Peyer's patch (tissue), 4 donors: ENCODE data around the gene ZNF304. TPM values are rescaled to one million over a fixed set of nuclear protein-coding genes. Genes with fewer than 3 reads are reported as not detected.

Experiments used
- DNase-seq, 3 donors: peaks; one replicate each; pipeline ENCODE4 v3.0.0-alpha.2; 2017 to 2019
- H3K27ac ChIP-seq, 4 donors: fragments of 200-600 bp; sonication (generic); one replicate each; pipeline ENCODE4 v1.5.1; 2016 to 2019
- H3K27me3 ChIP-seq, 2 donors: fragments of 200-600 bp; sonication (generic); one replicate each; pipeline ENCODE4 v1.5.1; 2019
- H3K36me3 ChIP-seq, 3 donors: fragments of 200-600 bp; sonication (generic); one replicate each; pipeline ENCODE4 v1.5.1; 2016 to 2019
- H3K4me1 ChIP-seq, 4 donors: fragments of 200-600 bp; sonication (generic); one replicate each; pipeline ENCODE4 v1.5.1; 2016 to 2019
- H3K4me3 ChIP-seq, 4 donors: fragments of 200-600 bp; sonication (generic); 1 replicate in 3 of 4; 2 replicates in 1 of 4; pipeline ENCODE4 v1.5.1; 2016 to 2019; ENCODE audit warnings: mild to moderate bottlenecking in 1 of 4
- H3K9me3 ChIP-seq, 4 donors: fragments of 200-600 bp; sonication (generic); one replicate each; pipeline ENCODE4 v1.5.1; 2016 to 2019; ENCODE audit warnings: mild to moderate bottlenecking in 1 of 4
- POLR2A ChIP-seq, 2 donors: fragments of 450-650 bp; IDR thresholded peaks; one replicate each; pipeline ENCODE4 v1.5.1; 2017; ENCODE audit warnings: antibody characterized with exemption in 2 of 2, mild to moderate bottlenecking in 2 of 2, moderate library complexity in 2 of 2
- total RNA-seq, 4 donors: library from RNA; depleted of rRNA; stranded (reverse); fragments of >200 nt; gene quantifications; one replicate each; pipeline ENCODE4 v1.1.0, GENCODE V29; 2016
- TF ChIP-seq, protein P1 (sequence below), 6 experiments: fragments of 450-650 bp in 4 of 6; fragments of 200-600 bp in 2 of 6; sonication (generic) in 1 of 6; IDR thresholded peaks; one replicate each; pipeline ENCODE4 v1.5.1; 2017 to 2019; ENCODE audit warnings: antibody characterized with exemption in 6 of 6, mild to moderate bottlenecking in 3 of 6, moderate library complexity in 1 of 6

The ZNF304 gene
- total RNA-seq, 4 donors from 2014 or later = 2.1 to 10.7 (median 3.7) TPM

DNA sequence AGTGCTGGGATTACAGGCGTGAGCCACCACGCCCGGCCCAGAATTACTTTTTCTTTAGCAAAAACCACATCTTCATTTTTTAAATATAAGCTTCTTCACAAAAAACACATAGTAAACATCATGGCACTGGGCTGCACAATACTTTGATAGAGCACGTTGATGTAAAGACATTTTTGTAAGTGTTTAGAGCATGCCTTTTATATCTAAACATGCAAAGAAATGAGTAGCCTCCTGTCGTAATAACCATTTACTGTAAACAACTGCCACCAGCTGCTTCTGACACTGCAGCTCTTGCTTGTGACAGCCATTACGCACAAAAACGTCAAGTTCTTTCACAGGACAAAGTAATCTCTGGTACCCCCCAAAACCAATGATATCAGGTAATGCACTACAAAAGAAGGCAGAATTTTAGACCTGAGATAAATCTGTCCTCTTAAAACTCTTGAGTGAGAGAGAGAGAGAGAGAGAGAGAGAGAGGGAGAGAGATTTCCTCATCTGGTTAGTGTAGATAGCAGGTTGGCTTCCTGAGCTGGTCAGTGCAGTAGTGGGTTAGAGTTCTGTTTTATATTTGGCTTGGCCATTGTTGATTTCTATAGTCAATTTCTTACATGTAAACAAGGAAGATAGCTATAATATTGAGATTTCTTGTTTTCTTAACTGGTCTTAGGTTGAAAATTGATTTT is 31.9 kb downstream of the ZNF304 start:
- no peak overlapping the region for H3K27ac ChIP-seq
- no peaks in the 10 kb centered on the region for H3K4me1 ChIP-seq
- no peak for DNase-seq
- no peak overlapping the region for H3K4me3 ChIP-seq
- peaks cover 0 to 4% (median 0%) of the 10 kb centered on the region in 3 donors for H3K36me3 ChIP-seq
- H3K9me3 ChIP-seq = peaks cover 0 to 14% (median 6%) of the 10 kb centered on the region in 4 donors
- no peak for TF ChIP-seq POLR2A (IDR thresholded peaks at IDR 0.05)
- TF ChIP-seq, protein P1, sequence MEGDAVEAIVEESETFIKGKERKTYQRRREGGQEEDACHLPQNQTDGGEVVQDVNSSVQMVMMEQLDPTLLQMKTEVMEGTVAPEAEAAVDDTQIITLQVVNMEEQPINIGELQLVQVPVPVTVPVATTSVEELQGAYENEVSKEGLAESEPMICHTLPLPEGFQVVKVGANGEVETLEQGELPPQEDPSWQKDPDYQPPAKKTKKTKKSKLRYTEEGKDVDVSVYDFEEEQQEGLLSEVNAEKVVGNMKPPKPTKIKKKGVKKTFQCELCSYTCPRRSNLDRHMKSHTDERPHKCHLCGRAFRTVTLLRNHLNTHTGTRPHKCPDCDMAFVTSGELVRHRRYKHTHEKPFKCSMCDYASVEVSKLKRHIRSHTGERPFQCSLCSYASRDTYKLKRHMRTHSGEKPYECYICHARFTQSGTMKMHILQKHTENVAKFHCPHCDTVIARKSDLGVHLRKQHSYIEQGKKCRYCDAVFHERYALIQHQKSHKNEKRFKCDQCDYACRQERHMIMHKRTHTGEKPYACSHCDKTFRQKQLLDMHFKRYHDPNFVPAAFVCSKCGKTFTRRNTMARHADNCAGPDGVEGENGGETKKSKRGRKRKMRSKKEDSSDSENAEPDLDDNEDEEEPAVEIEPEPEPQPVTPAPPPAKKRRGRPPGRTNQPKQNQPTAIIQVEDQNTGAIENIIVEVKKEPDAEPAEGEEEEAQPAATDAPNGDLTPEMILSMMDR (IDR thresholded peaks at IDR 0.05) = no peak
- no peaks in the 10 kb centered on the region for H3K27me3 ChIP-seq

DNA sequence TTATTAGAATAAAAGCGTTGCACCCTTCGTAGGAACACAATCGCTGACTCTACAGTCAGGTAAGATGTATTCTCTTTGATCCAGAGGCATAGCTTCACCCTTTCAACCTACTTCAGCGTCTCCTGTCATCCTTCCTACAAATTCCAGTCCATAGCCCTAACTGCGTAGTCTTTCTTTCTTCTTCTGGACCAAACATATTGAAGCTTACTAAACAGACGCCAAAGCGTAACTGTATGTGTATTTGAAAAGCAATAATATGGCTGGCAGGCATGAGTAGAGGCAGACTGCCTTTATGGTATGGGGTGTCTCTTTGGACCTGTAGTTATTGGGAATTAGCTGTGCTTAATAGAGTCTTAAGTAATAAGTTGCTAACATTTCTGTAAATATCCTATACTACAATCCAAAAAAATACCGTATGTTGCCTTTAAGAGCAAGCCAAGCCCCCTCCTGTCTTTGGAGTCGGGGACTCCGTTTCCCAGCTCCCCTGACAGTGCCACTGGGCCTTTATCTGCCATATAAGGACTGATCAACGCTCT is 38.2 kb downstream of the ZNF304 start:
- Histone ChIP-seq H3K27ac (peak overlapping the region; percentile 77 to 84 (median 82)), H3K36me3 (peaks cover 0 to 13% (median 0%) of the 10 kb centered on the region in 3 donors), H3K4me1 (peaks cover 0 to 8% (median 3%) of the 10 kb centered on the region in 4 donors), H3K9me3 (peaks cover 0 to 4% (median 0%) of the 10 kb centered on the region in 4 donors), H3K4me3 (peak overlapping the region; percentile 62 to 75 (median 69)), H3K27me3 (no peaks in the 10 kb centered on the region)
- TF ChIP-seq, protein P1 (IDR thresholded peaks at IDR 0.05) = no peak
- no peak for TF ChIP-seq POLR2A (IDR thresholded peaks at IDR 0.05)
- DNase-seq = no peak

DNA sequence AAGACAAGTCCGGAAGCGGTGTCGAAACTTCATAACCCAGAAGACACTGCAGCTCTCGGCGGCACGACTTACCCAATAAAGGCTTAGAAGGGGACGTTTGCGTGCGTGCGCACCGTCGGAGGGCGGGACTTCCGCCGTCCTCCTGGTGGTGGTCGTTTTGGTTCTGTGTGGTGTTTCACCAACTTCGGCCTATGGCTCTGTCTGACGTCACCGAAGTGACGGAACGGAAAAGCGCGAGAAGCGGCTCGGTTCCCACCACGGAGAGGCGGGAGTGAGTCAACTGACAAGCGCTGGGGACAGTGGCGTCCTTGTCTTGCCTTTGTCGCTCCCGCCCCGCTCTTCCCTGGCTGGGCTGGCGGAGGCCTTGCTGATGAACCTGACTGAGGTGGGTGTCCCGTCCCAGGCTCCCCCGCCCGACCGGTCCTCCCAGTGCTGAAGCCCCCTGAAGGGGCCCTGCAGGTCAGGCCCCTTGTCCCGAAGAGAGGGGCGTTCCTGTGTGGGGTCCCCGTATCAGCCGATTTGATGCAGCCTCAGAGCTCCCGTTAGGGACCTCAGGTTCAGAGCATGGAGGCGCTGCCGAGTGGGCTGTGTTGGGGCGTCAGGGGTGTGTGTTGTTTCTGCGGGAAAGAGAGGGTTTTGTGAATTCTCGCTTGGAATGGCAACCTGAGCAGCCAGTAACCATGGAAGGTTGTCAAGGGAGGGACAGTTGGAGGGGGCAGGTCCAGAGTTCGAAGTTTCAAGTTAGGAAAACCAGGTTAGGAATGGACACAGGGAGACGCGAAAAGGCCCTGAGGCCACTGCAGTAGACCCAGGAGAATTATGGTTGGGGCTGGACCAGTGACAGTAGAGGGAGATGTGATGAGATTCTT is 38.9 kb downstream of the ZNF304 start, which contains the start of gene ZNF548:
Gene ZNF548 (plus strand): TSS at position 125 of the 869 bp plus-strand sequence. CDS start 246 bp downstream, at position 371.
- H3K27ac ChIP-seq = peak within 1 kb of the TSS; percentile 77 to 84 (median 82)
- TF ChIP-seq, protein P1 (IDR thresholded peaks at IDR 0.05) = peak in 4 of 6 experiments; percentile 5 to 48 (median 44)
- peak; percentile 5 to 12 for TF ChIP-seq POLR2A (IDR thresholded peaks at IDR 0.05)
- peaks cover 0 to 4% (median 0%) of the 10 kb centered on the region in 4 donors for H3K9me3 ChIP-seq
- H3K4me3 ChIP-seq = peak within 1 kb of the TSS; percentile 62 to 75 (median 69)
- peak; percentile 93 to 98 (median 96) for DNase-seq
- H3K36me3 ChIP-seq = peaks cover 0 to 19% (median 0%) of the 10 kb centered on the region in 3 donors
- peaks cover 0 to 8% (median 3%) of the 10 kb centered on the region in 4 donors for H3K4me1 ChIP-seq
- H3K27me3 ChIP-seq = no peaks in the 10 kb centered on the region

DNA sequence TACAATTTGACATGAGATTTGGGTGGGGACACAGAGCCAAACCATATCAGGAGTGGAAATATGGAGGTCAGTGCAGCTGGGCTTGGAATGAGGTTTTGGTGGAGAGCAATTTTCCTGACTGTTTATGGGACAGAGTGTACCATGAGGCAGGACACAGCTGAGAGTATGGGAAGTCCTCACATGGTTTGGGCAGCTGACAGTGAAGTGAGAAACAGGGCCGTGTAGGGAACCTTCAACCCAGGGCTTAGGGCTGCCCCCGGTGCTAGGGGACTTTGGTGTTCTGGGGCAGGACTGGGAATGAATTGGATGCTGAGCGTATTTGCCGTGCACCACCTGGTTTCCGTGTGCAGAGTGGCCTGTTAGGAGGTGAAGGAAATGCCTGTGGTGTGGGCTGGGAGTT is 44.6 kb downstream of the ZNF304 start:
- peaks cover 0 to 35% (median 0%) of the 10 kb centered on the region in 4 donors for H3K9me3 ChIP-seq
- no peak overlapping the region for H3K27ac ChIP-seq
- DNase-seq = no peak
- H3K36me3 ChIP-seq = peaks cover 0 to 66% (median 0%) of the 10 kb centered on the region in 3 donors
- H3K4me3 ChIP-seq = no peak overlapping the region
- no peak for TF ChIP-seq POLR2A (IDR thresholded peaks at IDR 0.05)
- TF ChIP-seq, protein P1 (IDR thresholded peaks at IDR 0.05) = no peak
- peaks cover 0 to under 1% (median under 1%) of the 10 kb centered on the region in 4 donors for H3K4me1 ChIP-seq
- H3K27me3 ChIP-seq = no peaks in the 10 kb centered on the region

DNA sequence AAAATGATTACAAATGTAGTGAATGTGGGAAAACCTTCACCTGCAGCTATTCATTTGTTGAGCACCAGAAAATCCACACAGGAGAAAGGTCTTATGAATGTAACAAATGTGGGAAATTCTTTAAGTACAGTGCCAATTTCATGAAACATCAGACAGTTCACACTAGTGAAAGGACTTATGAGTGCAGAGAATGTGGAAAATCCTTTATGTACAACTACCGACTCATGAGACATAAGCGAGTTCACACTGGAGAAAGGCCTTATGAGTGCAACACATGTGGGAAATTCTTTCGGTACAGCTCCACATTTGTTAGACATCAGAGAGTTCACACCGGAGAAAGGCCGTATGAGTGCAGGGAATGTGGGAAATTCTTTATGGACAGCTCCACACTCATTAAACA is 47.8 kb downstream of the ZNF304 start:
- peaks cover 0 to 57% (median 0%) of the 10 kb centered on the region in 3 donors for H3K36me3 ChIP-seq
- no peaks in the 10 kb centered on the region for H3K27me3 ChIP-seq
- no peak for DNase-seq
- peaks cover 0 to 47% (median 4%) of the 10 kb centered on the region in 4 donors for H3K9me3 ChIP-seq
- no peak for TF ChIP-seq POLR2A (IDR thresholded peaks at IDR 0.05)
- TF ChIP-seq, protein P1 (IDR thresholded peaks at IDR 0.05) = no peak
- no peak overlapping the region for H3K27ac ChIP-seq
- no peaks in the 10 kb centered on the region for H3K4me1 ChIP-seq
- no peak overlapping the region for H3K4me3 ChIP-seq
